ENCODE data around the gene IQCC.
A peak's percentile ranks its signal among the peaks of the same experiment; 100 is the strongest.
"Not testable (repeated sequence)": the region's sequence is repeated elsewhere in the genome, so short reads cannot be mapped to it uniquely, and the experiment has no call there.

IQCC gene

GRCh38 chr1:32205401-32206370 lies at the start of gene IQCC:
Gene IQCC (plus strand): TSS chr1:32205671. CDS start chr1:32205682, 11 bp downstream.
- DNase-seq (ENCODE audit: low spot score), result peak; percentile 88

- DNase-seq (ENCODE audit: low spot score), result no peak
Measured at GRCh38 chr1:32159189-32159588, 46.3 kb upstream of the IQCC start.

- no peak for DNase-seq (ENCODE audit: low spot score)
Measured at GRCh38 chr1:32163405-32163804, 42.1 kb upstream of the IQCC start.

GRCh38 chr1:32165633-32166032 lies 39.8 kb upstream of the IQCC start:
- not testable (repeated sequence) for DNase-seq (ENCODE audit: low spot score)

GRCh38 chr1:32170991-32171390 lies 34.5 kb upstream of the IQCC start:
- DNase-seq (ENCODE audit: low spot score), result no peak

- no peak for DNase-seq (ENCODE audit: low spot score)
Measured at GRCh38 chr1:32172621-32173245, 32.7 kb upstream of the IQCC start.

- DNase-seq (ENCODE audit: low spot score), result no peak
Measured at GRCh38 chr1:32178380-32179192, 26.9 kb upstream of the IQCC start.

GRCh38 chr1:32179193-32179442 lies 26.4 kb upstream of the IQCC start:
- DNase-seq (ENCODE audit: low spot score), result no peak

- peak; percentile 93 for DNase-seq (ENCODE audit: low spot score)
Measured at GRCh38 chr1:32179443-32180185, 25.9 kb upstream of the IQCC start, which contains the start of gene TXLNA. Gene TXLNA (plus strand): TSS chr1:32179675. CDS start chr1:32180346, 671 bp downstream.

GRCh38 chr1:32180186-32181060 lies 25.0 kb upstream of the IQCC start:
- DNase-seq (ENCODE audit: low spot score), result peak; percentile 64

GRCh38 chr1:32181065-32181464 lies 24.4 kb upstream of the IQCC start:
- no peak for DNase-seq (ENCODE audit: low spot score)

GRCh38 chr1:32181563-32181962 lies 23.9 kb upstream of the IQCC start:
- no peak for DNase-seq (ENCODE audit: low spot score)

GRCh38 chr1:32182060-32182459 lies 23.4 kb upstream of the IQCC start:
- DNase-seq (ENCODE audit: low spot score), result peak; percentile 64

GRCh38 chr1:32184650-32185049 lies 20.8 kb upstream of the IQCC start:
- DNase-seq (ENCODE audit: low spot score), result no peak

- DNase-seq (ENCODE audit: low spot score), result no peak
Measured at GRCh38 chr1:32186077-32186476, 19.4 kb upstream of the IQCC start.

- no peak for DNase-seq (ENCODE audit: low spot score)
Measured at GRCh38 chr1:32186491-32186890, 19.0 kb upstream of the IQCC start.

GRCh38 chr1:32187850-32188249 lies 17.6 kb upstream of the IQCC start:
- no peak for DNase-seq (ENCODE audit: low spot score)

GRCh38 chr1:32192220-32192948 lies 13.1 kb upstream of the IQCC start:
- no peak for DNase-seq (ENCODE audit: low spot score)

- DNase-seq (ENCODE audit: low spot score), result no peak
Measured at GRCh38 chr1:32194984-32195383, 10.5 kb upstream of the IQCC start.

GRCh38 chr1:32195531-32195930 lies 9.9 kb upstream of the IQCC start:
- no peak for DNase-seq (ENCODE audit: low spot score)
